ENCODE measurements around the gene CFAP20DC. TPM values are rescaled to one million over a fixed set of nuclear protein-coding genes. Genes with fewer than 3 reads are reported as not detected.
"Not testable (repeated sequence)": the region's sequence is repeated elsewhere in the genome, so short reads cannot be mapped to it uniquely, and the experiment has no call there.

CFAP20DC gene
- total RNA-seq, 2 donors from 2014 or later = 6.5 to 9.5 TPM

DNA sequence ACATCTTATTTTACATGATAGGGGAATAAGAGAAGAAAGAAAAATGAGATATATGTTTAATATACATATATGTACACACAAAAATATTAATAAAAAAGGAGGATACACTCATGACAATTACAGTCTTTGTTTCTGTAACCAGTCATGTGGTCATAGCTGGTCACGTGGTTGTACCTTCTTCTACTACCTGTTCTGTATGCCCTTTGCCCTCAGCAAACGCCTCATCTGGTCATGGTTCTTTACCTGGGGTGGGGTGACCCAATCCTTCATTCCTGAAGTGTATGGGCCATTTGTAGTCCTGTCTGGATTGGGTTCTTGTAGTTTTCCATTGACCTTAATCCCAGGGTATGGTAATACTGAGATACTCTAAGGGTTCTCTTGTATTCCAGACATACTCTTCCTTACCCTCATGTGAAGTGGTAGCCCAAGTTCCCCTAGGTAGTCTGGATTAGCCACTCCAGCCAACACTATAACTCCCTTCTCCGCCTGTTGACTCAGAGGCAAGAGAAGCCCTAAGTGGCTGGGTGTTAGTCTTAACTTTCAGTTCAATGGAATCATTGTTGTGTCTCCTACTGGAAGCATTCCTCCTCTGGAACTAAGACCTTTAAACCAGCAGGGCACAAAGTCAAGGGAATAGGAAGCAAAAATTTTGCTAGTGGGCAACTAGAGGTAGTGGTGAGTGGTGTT is 336.0 kb downstream of the CFAP20DC start:
- H3K27ac ChIP-seq (ENCODE audit: low read depth, low read length) = no peak overlapping the region
- no peaks in the 10 kb centered on the region for H3K36me3 ChIP-seq (ENCODE audit: control insufficient read depth, insufficient read depth, low read length)
- TF ChIP-seq, protein P1, sequence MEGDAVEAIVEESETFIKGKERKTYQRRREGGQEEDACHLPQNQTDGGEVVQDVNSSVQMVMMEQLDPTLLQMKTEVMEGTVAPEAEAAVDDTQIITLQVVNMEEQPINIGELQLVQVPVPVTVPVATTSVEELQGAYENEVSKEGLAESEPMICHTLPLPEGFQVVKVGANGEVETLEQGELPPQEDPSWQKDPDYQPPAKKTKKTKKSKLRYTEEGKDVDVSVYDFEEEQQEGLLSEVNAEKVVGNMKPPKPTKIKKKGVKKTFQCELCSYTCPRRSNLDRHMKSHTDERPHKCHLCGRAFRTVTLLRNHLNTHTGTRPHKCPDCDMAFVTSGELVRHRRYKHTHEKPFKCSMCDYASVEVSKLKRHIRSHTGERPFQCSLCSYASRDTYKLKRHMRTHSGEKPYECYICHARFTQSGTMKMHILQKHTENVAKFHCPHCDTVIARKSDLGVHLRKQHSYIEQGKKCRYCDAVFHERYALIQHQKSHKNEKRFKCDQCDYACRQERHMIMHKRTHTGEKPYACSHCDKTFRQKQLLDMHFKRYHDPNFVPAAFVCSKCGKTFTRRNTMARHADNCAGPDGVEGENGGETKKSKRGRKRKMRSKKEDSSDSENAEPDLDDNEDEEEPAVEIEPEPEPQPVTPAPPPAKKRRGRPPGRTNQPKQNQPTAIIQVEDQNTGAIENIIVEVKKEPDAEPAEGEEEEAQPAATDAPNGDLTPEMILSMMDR (conservative IDR thresholded peaks at IDR 0.05) = no peak
- 87 to 89% methylated on average over 3 of the region's 3 CpGs for WGBS, 2 experiments (ENCODE audit: insufficient coverage in 1 of 2, insufficient read length in 1 of 2)
- no peaks in the 10 kb centered on the region for H3K36me3 Mint-ChIP-seq (ENCODE audit: low read depth)
- H3K9ac ChIP-seq (ENCODE audit: extremely low read depth, low read length, poor library complexity, severe bottlenecking) = no peak overlapping the region
- no peak overlapping the region for H3K27ac Mint-ChIP-seq
- peaks cover 2% of the 10 kb centered on the region for H3K27me3 Mint-ChIP-seq (ENCODE audit: insufficient read depth)
- H3K9me3 ChIP-seq (ENCODE audit: control insufficient read depth, low read length) = no peaks in the 10 kb centered on the region
- H3K4me1 Mint-ChIP-seq = no peaks in the 10 kb centered on the region
- no peak overlapping the region for H3K4me3 Mint-ChIP-seq
- H3K27me3 ChIP-seq (ENCODE audit: control insufficient read depth, insufficient read depth, low read length, poor library complexity, severe bottlenecking) = no peaks in the 10 kb centered on the region
- H3K4me1 ChIP-seq (ENCODE audit: control insufficient read depth, insufficient read depth, low read length) = no peaks in the 10 kb centered on the region
- peaks cover 2% of the 10 kb centered on the region for H3K9me3 Mint-ChIP-seq
- no peak overlapping the region for H3K4me3 ChIP-seq (ENCODE audit: low read length)
- DNase-seq = no peak

DNA sequence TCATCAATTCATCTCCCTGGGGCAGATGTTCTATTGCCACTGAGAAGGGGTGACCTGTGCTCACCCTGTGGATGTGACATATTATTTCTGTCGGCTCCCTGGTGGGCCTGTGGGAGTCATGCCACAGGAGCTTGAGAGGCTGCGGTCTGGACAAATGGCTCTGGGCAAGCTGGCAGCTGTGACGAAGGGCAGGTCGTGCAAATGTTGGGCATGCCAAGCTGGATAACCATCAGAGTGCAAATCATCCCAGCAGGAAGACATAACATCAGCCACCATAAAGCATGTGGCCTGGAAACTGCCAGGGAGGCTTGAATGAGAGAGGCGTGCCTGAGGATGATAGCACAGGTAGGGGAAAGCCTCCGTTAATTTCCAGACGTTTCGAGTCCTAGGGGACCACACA is 338.0 kb downstream of the CFAP20DC start:
- Histone ChIP-seq H3K4me1 (ENCODE audit: control insufficient read depth, insufficient read depth, low read length) (no peaks in the 10 kb centered on the region), H3K9me3 (ENCODE audit: control insufficient read depth, low read length) (no peaks in the 10 kb centered on the region), H3K27me3 (ENCODE audit: control insufficient read depth, insufficient read depth, low read length, poor library complexity, severe bottlenecking) (no peaks in the 10 kb centered on the region), H3K36me3 (ENCODE audit: control insufficient read depth, insufficient read depth, low read length) (no peaks in the 10 kb centered on the region), H3K27ac (ENCODE audit: low read depth, low read length) (no peak overlapping the region), H3K4me3 (ENCODE audit: low read length) (no peak overlapping the region), H3K9ac (ENCODE audit: extremely low read depth, low read length, poor library complexity, severe bottlenecking) (no peak overlapping the region)
- Mint-ChIP-seq H3K27ac (no peak overlapping the region), H3K27me3 (ENCODE audit: insufficient read depth) (peaks cover 2% of the 10 kb centered on the region), H3K36me3 (ENCODE audit: low read depth) (no peaks in the 10 kb centered on the region), H3K9me3 (peaks cover 2% of the 10 kb centered on the region), H3K4me3 (no peak overlapping the region), H3K4me1 (no peaks in the 10 kb centered on the region)
- TF ChIP-seq, protein P1 (conservative IDR thresholded peaks at IDR 0.05) = no peak
- 86 to 92% methylated on average over 5 to 8 of the region's 8 CpGs for WGBS, 2 experiments (ENCODE audit: insufficient coverage in 1 of 2, insufficient read length in 1 of 2)
- no peak for DNase-seq

DNA sequence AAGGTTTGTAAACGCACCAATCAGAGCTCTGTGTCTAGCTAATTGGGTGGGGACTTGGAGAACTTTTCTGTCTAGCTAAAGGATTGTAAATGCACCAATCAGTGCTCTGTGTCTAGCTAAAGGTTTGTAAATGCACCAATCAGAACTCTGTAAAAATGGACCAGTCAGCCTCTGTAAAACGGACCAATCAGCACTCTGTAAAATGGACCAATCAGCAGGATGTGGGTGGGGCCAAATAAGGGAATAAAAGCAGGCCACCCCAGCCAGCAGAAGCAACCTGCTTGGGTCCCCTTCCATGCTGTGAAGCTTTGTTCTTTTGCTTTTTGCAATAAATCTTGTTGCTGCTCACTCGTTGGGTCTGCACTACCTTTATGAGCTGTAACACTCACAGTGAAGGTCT is 340.8 kb downstream of the CFAP20DC start:
- H3K36me3 ChIP-seq (ENCODE audit: control insufficient read depth, insufficient read depth, low read length); H3K27ac Mint-ChIP-seq; H3K4me3 Mint-ChIP-seq; DNase-seq; H3K27me3 ChIP-seq (ENCODE audit: control insufficient read depth, insufficient read depth, low read length, poor library complexity, severe bottlenecking); H3K4me3 ChIP-seq (ENCODE audit: low read length); H3K4me1 ChIP-seq (ENCODE audit: control insufficient read depth, insufficient read depth, low read length); H3K9me3 ChIP-seq (ENCODE audit: control insufficient read depth, low read length); H3K27ac ChIP-seq (ENCODE audit: low read depth, low read length); H3K27me3 Mint-ChIP-seq (ENCODE audit: insufficient read depth); H3K36me3 Mint-ChIP-seq (ENCODE audit: low read depth); H3K9me3 Mint-ChIP-seq; H3K9ac ChIP-seq (ENCODE audit: extremely low read depth, low read length, poor library complexity, severe bottlenecking); H3K4me1 Mint-ChIP-seq: not testable (repeated sequence)
- 89 to 91% methylated on average over 3 of the region's 3 CpGs for WGBS, 2 experiments (ENCODE audit: insufficient coverage in 1 of 2, insufficient read length in 1 of 2)

Data from endodermal cell (in vitro differentiated cells).